GM19099 (cell line): ENCODE results near the gene PF4V1.

Source experiments
- POLR2A ChIP-seq: IDR thresholded peaks from 3 replicates; pipeline ENCODE4 v1.6.1; 2011; ENCODE audit warnings: low read depth; ENCODE audit not compliant: insufficient read length; ENCODE audit errors: extremely low read depth

PF4V1 gene

DNA sequence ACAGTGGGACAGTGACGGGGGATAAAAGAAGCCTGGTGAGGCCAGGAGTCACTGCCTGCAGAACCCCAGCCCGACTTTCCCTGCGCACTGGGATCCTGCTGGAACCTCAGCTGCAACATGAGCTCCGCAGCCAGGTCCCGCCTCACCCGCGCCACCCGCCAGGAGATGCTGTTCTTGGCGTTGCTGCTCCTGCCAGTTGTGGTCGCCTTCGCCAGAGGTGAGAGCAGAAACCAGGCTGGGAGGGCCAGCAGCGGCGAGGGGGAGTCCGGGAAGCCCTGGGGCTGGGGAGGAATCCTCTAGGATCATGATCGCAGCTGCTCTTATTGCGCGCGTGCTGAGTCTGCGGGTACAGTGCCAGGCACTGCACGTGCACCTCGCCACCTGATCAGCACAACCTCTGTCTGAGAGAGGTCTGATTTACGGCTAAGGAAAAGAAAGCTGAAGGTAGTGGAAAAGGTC, at the start of gene PF4V1:
Gene PF4V1 (plus strand): TSS at position 51 of the 459 bp plus-strand sequence. CDS start 67 bp downstream, at position 118.
- no peak for TF ChIP-seq POLR2A

DNA sequence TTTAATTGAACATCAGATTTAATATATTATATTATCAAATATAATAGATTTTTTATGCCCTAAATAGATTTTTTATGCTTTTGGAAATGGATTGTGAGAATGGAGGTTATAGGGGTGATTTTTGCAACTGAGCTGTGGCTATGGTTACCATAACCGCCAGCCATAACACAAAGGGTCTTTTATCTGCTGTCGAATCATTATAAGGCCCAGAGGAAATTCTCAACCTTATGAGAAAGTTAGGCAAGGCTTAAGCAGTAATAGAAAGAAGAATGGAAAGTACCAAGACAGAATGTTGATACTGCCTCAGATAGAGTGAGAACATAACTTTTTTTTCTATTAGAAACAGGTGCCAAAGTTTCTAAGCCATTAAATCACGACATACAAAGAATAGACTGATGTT, 42.9 kb upstream of the PF4V1 start:
- TF ChIP-seq POLR2A = no peak

DNA sequence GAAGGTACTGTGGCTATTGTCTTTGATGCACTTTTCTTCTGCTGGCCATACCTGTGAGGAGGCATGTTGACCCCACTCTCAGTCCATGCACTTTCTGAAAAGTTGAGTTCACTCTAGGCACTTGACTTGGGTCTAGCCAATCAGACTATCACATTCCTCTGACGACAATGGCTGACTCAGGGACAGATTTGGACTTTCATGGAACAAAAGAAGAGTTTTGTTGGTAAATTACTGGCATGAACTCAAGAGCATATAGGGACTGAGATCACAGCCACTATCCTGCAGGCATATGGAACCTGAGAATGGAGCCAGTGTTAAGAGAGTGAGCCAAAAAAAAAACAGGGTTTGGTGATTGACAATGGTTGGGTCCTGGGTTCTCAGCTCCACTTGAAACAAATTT, 41.3 kb upstream of the PF4V1 start:
- no peak for TF ChIP-seq POLR2A

DNA sequence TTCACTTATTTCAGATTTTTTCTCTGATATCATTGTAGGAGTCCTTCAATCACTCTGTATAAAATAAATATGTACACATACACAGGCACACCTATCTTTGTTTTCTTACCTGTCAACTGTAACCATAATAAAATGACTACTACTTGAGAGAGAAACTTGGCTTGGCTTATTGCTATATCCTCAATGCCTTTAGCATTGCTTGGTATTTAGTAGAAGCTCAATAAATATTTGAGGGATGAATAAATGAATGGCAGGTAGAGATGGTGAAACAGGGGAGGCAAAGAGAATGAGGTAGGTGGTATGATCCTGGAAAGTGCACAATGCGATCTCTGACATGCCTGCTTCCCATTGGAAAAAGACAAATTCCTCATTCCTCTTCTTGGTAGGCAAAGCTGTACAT, 38.4 kb upstream of the PF4V1 start:
- no peak for TF ChIP-seq POLR2A

- no peak for TF ChIP-seq POLR2A
Observed at GRCh38 chr4:73815145-73815544, 38.0 kb upstream of the PF4V1 start.

DNA sequence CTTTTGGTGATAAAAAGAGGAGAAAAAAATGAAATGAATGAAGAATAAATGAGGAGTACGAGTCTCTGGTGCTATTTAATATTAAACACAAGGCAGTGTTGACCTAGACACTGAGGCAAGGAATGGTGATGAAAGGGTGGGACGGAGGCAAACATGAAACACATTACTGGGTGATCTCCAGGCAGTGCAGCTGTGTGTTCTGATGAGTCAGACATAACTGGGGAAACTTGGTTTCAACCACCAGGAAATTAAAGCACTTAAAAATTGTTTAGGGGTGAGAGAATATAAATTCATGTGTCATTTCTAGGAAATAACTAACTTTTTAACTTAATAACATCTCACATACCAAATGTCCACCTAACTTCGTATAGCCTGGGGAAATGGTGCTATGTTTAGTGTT, 36.3 kb upstream of the PF4V1 start:
- no peak for TF ChIP-seq POLR2A

GRCh38 chr4:73817341-73817740, 35.8 kb upstream of the PF4V1 start:
- no peak for TF ChIP-seq POLR2A

GRCh38 chr4:73821325-73821724, 31.8 kb upstream of the PF4V1 start:
- no peak for TF ChIP-seq POLR2A

DNA sequence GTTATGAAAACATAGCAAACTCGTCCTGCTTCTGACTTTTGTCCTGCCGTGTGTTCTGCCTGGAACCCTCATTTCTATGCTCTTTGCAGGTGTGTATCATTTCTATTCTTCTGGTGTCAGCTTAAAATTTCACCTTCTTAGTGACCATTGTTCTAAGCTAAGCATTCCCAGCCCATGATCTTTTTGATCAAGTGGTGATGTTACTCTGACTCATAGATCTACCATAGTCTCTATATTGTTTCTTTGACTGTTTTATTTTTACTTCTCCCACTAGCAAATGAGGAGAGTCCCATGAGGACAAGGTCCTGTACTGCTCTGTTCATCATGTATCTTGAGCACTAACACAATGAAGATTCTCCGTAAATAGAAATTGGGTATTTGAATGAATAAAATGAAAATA, 30.7 kb upstream of the PF4V1 start:
- TF ChIP-seq POLR2A = no peak

DNA sequence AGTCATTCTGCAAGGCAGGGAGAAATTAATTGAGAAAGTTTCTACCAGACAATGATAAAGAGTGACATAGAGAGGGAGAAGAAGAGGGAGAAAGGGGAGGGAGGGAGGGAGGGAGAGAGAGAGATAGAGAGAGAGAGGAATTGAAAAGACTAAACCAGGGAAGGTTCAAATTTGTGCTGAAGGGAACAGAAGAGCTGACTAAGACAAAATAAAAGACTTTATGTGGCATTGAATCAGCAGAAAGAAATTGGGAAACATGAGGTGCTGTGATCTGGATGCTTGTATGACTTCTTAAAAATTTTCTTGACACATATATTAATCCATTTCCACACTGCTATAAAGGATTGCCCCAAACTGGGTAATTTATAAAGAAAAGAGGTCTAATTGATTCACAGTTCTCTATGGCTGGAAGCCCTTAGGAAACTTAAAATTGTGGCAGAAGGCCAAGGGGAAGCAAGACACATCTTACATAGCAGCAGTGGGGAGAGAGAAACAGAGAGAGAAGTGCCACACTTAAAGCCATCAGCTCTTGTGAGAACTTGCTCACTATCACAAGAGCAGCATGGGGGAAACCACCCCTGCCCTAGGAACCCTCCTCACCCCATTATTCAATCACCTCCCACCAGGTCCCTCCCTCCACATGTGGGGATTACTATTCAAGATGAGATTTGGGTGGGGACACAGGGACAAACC, 30.1 kb upstream of the PF4V1 start:
- TF ChIP-seq POLR2A = no peak

DNA sequence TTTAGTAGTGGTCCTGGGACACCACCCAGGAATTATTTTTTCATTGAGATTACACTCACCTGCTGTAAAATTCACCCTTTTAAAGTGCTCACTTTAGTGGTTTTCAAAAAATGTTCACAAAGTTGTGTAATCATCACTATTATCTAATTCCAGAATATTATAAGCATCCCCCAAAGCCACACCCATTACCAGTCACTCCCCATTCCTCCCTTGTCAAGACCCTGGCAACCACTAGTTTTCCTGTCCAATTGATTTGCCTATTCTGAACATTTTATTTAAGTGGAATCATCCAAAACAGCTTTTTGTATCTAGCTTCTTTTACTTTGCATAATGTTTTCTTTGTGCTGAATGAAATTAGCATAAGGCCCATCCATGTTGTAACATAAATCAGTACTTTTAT, 29.3 kb upstream of the PF4V1 start:
- no peak for TF ChIP-seq POLR2A

- TF ChIP-seq POLR2A = no peak
Observed at GRCh38 chr4:73828956-73829355, 24.1 kb upstream of the PF4V1 start.

DNA sequence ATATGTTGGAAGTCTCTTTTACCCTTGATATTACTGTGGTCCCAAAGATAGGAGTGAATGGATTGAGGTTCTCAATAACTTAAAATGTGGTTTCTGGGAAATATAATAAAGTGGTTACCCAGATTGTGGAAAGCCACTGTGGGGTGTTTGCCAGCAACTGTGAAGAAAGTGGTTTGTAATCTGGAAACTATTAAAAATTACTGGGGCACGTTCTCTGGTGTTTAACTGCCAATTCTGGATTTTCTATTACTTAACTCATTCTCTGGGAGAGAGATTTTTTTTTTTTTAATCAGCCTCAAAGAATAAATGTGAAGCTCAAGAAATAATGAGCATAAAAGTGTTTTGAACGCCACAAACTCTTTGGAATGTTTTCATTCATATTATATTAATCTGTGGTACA, 21.5 kb upstream of the PF4V1 start:
- TF ChIP-seq POLR2A = no peak

DNA sequence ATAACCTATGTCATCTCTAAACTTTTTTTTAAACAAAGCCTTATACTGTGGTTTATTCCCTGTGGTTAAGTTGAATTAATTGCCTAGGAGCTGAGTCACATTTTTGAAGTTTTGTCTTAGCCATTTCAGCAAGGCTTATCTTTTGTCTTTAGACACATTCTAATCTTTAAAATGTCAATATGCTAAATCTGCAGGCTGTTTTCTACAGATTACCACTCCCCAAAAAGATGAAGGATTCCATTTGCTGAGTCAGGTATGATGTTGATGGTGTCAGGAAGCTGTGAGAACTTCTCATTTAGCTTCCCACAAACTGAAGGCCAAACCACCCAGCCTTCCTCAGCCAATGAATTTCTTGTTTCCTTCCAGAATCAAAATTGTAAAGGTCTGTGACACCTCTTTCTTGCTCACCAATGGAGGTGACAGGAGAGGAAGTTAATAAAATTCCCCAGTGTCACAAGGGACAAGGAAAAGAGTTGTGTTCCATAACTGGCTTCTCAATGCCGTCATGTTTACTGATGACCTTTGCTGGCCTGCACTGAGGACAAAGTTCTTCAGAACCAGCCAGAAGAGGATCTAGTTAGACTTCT, 20.4 kb upstream of the PF4V1 start:
- TF ChIP-seq POLR2A = no peak

GRCh38 chr4:73836373-73837279, 16.5 kb upstream of the PF4V1 start, which contains the start of gene CXCL6:
Gene CXCL6, plus strand, starts transcription at chr4:73836678. Its CDS starts 73 bp downstream, at chr4:73836751.
- TF ChIP-seq POLR2A = no peak
